HG02938 (cell line): ENCODE data around the gene TBC1D24.

Source experiments
- ATAC-seq: cut with Tn5 transposase; IDR thresholded peaks from one replicate; pipeline ENCODE4 v1.9.1; 2021; ENCODE audit warnings: mild to moderate bottlenecking, moderate library complexity; ENCODE audit not compliant: unreplicated experiment

Gene TBC1D24

GRCh38 chr16:2449118-2449517 lies 25.8 kb upstream of the TBC1D24 start:
- no peak for ATAC-seq

- ATAC-seq, result no peak
These were observed 24.4 kb upstream of the TBC1D24 start for GRCh38 chr16:2450535-2450934.

GRCh38 chr16:2450975-2451381 lies 23.9 kb upstream of the TBC1D24 start:
- ATAC-seq, result no peak

- ATAC-seq, result no peak
These were observed 23.0 kb upstream of the TBC1D24 start for GRCh38 chr16:2451851-2452320.

GRCh38 chr16:2452650-2453049 lies 22.3 kb upstream of the TBC1D24 start:
- no peak for ATAC-seq

- ATAC-seq, result no peak
These were observed 19.7 kb upstream of the TBC1D24 start for GRCh38 chr16:2455081-2455845.

GRCh38 chr16:2456551-2457153 lies 18.3 kb upstream of the TBC1D24 start:
- ATAC-seq, result no peak

- no peak for ATAC-seq
These were observed 17.7 kb upstream of the TBC1D24 start for GRCh38 chr16:2457267-2457666.

- no peak for ATAC-seq
These were observed 17.0 kb upstream of the TBC1D24 start for GRCh38 chr16:2457946-2458345.

- ATAC-seq, result peak; percentile 13
These were observed 15.9 kb upstream of the TBC1D24 start for GRCh38 chr16:2458887-2459646.

GRCh38 chr16:2459647-2460390 lies 15.1 kb upstream of the TBC1D24 start, which contains the start of gene TEDC2:
TEDC2 (plus strand) TSS chr16:2460109; CDS start chr16:2460145, 36 bp downstream.
- peak; percentile 78 for ATAC-seq

- ATAC-seq, result no peak
These were observed 14.6 kb upstream of the TBC1D24 start for GRCh38 chr16:2460391-2460713.

GRCh38 chr16:2460916-2461315 lies 14.0 kb upstream of the TBC1D24 start:
- ATAC-seq, result no peak

- no peak for ATAC-seq
These were observed 12.7 kb upstream of the TBC1D24 start for GRCh38 chr16:2462031-2462866.

GRCh38 chr16:2464333-2464732 lies 10.6 kb upstream of the TBC1D24 start:
- no peak for ATAC-seq

- ATAC-seq, result no peak
These were observed 9.1 kb upstream of the TBC1D24 start for GRCh38 chr16:2465653-2466415.

- no peak for ATAC-seq
These were observed 8.0 kb upstream of the TBC1D24 start for GRCh38 chr16:2466667-2467527.

- no peak for ATAC-seq
These were observed 7.2 kb upstream of the TBC1D24 start for GRCh38 chr16:2467528-2468232.
